ENCODE measurements around the gene SDHA.
"Not testable (repeated sequence)": the region's sequence is repeated elsewhere in the genome, so short reads cannot be mapped to it uniquely, and the experiment has no call there.

Gene SDHA

DNA sequence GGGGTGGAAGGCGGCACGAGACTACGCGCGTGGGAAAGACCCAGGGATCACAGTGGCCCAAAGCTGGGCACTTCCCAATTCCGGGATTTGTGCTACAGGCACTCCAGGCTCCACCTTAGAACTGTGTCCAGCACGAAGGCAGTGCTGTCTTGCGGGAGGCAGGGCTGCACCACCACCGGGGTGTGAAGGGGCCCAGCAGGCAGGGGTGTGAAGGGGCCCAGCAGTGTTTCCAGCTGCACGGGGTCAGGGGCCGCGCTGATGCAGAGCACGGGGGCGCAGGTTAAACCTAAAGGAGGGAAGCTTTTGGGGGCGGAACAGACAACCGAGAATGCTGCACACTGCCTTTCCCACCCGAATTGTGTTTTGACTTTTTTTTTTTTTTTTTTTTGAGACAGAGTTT, 52.2 kb downstream of the SDHA start:
- Histone ChIP-seq H3K27ac (ENCODE audit: low read length) (no peak overlapping the region), H3K4me2 (ENCODE audit: low read length) (peak overlapping the region; percentile 55), H3K4me3 (ENCODE audit: low read length) (peak overlapping the region; percentile 87), H3K9ac (ENCODE audit: low read length) (0 out of 2 replicates have a peak overlapping the region, but pooled peaks have one; percentile 63), H3K27me3 (ENCODE audit: low read depth, low read length) (no peaks in the 10 kb centered on the region), H3K36me3 (replicated peaks; ENCODE audit: low read depth, low read length) (no peaks in the 10 kb centered on the region), H2AFZ (ENCODE audit: low read depth, low read length) (no peak overlapping the region), H3K4me1 (ENCODE audit: low read length) (no peaks in the 10 kb centered on the region), H3K79me2 (ENCODE audit: low read length) (peaks cover 36% of the 10 kb centered on the region), H3K9me3 (ENCODE audit: insufficient read depth, low read length) (no peaks in the 10 kb centered on the region), H4K20me1 (ENCODE audit: insufficient read depth, low read length) (no peaks in the 10 kb centered on the region)
- TF ChIP-seq EZH2phosphoT487 (IDR thresholded peaks at IDR 0.05; ENCODE audit: low read depth) (no peak), CTCF (IDR thresholded peaks at IDR 0.05; ENCODE audit: low read depth, low read length) (no peak)

- not testable (repeated sequence) for H3K36me3 ChIP-seq (replicated peaks; ENCODE audit: low read depth, low read length); H2AFZ ChIP-seq (ENCODE audit: low read depth, low read length); H3K9me3 ChIP-seq (ENCODE audit: insufficient read depth, low read length); H3K27me3 ChIP-seq (ENCODE audit: low read depth, low read length); H3K27ac ChIP-seq (ENCODE audit: low read length); H3K4me1 ChIP-seq (ENCODE audit: low read length); H4K20me1 ChIP-seq (ENCODE audit: insufficient read depth, low read length)
- Histone ChIP-seq H3K9ac (ENCODE audit: low read length) (peak overlapping the region; percentile 71), H3K79me2 (ENCODE audit: low read length) (peaks cover 39% of the 10 kb centered on the region), H3K4me2 (ENCODE audit: low read length) (peak overlapping the region; percentile 22; the same call in 1 of the 2 replicates), H3K4me3 (ENCODE audit: low read length) (peak overlapping the region; percentile 87)
Measured at GRCh38 chr5:271828-272167, 53.7 kb downstream of the SDHA start.

GRCh38 chr5:273091-273490, 55.0 kb downstream of the SDHA start:
- H3K4me3 ChIP-seq (ENCODE audit: low read length); H3K36me3 ChIP-seq (replicated peaks; ENCODE audit: low read depth, low read length); H2AFZ ChIP-seq (ENCODE audit: low read depth, low read length); H3K9ac ChIP-seq (ENCODE audit: low read length); H3K4me2 ChIP-seq (ENCODE audit: low read length); H3K4me1 ChIP-seq (ENCODE audit: low read length); H3K27ac ChIP-seq (ENCODE audit: low read length); H3K9me3 ChIP-seq (ENCODE audit: insufficient read depth, low read length); H3K27me3 ChIP-seq (ENCODE audit: low read depth, low read length); H4K20me1 ChIP-seq (ENCODE audit: insufficient read depth, low read length): not testable (repeated sequence)
- H3K79me2 ChIP-seq (ENCODE audit: low read length), result peaks cover 39% of the 10 kb centered on the region

DNA sequence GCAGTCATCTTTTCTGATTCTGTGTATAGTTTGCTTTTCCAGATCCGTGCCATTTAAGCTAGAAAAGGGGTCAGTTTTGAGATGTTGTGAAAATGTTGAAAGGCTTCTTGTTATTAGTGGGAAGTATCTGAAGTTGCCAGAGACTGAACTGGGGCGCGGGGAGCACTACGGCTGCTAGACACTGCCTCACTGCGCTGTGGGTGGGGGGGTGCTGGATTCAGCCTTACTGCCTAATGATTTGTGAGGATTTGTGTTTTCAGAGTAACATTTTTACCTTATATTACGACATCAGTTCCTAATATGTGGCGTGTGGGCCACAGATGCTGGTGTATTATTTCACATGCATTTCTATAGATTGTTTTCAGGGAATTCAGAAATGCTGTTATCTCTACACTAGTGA, 55.4 kb downstream of the SDHA start:
- H3K9ac ChIP-seq (ENCODE audit: low read length), result not testable (repeated sequence)

DNA sequence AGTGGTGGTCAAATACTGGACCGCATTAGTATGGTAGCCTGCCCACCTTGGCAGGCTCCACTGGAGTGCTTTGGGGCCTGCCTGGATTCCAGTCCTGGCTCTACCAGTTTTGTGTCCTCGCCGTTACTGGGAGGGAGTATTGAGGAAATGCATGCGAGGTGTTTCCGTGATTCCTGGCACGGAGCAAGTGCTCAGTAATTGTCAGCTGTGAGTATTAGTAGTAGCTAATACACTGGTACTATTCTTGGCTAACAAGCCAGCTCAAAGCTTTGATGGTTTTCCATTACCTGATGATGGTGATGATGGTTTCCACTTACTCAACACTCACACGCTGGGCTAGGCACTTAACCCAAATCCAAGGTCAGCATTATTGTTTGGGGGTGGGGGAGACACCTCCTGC, 56.2 kb downstream of the SDHA start:
- H3K27ac ChIP-seq (ENCODE audit: low read length); H4K20me1 ChIP-seq (ENCODE audit: insufficient read depth, low read length); H3K4me2 ChIP-seq (ENCODE audit: low read length); H2AFZ ChIP-seq (ENCODE audit: low read depth, low read length); H3K27me3 ChIP-seq (ENCODE audit: low read depth, low read length); H3K9ac ChIP-seq (ENCODE audit: low read length); H3K36me3 ChIP-seq (replicated peaks; ENCODE audit: low read depth, low read length); H3K9me3 ChIP-seq (ENCODE audit: insufficient read depth, low read length); H3K4me1 ChIP-seq (ENCODE audit: low read length); H3K4me3 ChIP-seq (ENCODE audit: low read length): not testable (repeated sequence)
- peaks cover 39% of the 10 kb centered on the region for H3K79me2 ChIP-seq (ENCODE audit: low read length)

More for the DNA sequence above, 55.4 kb downstream of the SDHA start:
- not testable (repeated sequence) for H3K27me3 ChIP-seq (ENCODE audit: low read depth, low read length); H3K4me1 ChIP-seq (ENCODE audit: low read length); H4K20me1 ChIP-seq (ENCODE audit: insufficient read depth, low read length); H3K27ac ChIP-seq (ENCODE audit: low read length); H3K9me3 ChIP-seq (ENCODE audit: insufficient read depth, low read length); H3K4me2 ChIP-seq (ENCODE audit: low read length); H3K36me3 ChIP-seq (replicated peaks; ENCODE audit: low read depth, low read length); H2AFZ ChIP-seq (ENCODE audit: low read depth, low read length); H3K4me3 ChIP-seq (ENCODE audit: low read length)
- peaks cover 39% of the 10 kb centered on the region for H3K79me2 ChIP-seq (ENCODE audit: low read length)

GRCh38 chr5:278646-279045, 60.5 kb downstream of the SDHA start:
- H3K27ac ChIP-seq (ENCODE audit: low read length), result no peak overlapping the region
- H3K4me3 ChIP-seq (ENCODE audit: low read length), result no peak overlapping the region
- no peak overlapping the region for H2AFZ ChIP-seq (ENCODE audit: low read depth, low read length)
- no peak overlapping the region for H3K4me2 ChIP-seq (ENCODE audit: low read length)
- H3K9me3 ChIP-seq (ENCODE audit: insufficient read depth, low read length), result no peaks in the 10 kb centered on the region
- no peaks in the 10 kb centered on the region for H3K36me3 ChIP-seq (replicated peaks; ENCODE audit: low read depth, low read length)
- H4K20me1 ChIP-seq (ENCODE audit: insufficient read depth, low read length), result peaks cover 8% of the 10 kb centered on the region; the same call in 1 of the 2 replicates
- H3K9ac ChIP-seq (ENCODE audit: low read length), result no peak overlapping the region
- TF ChIP-seq EZH2phosphoT487 (IDR thresholded peaks at IDR 0.05; ENCODE audit: low read depth), result no peak
- TF ChIP-seq CTCF (IDR thresholded peaks at IDR 0.05; ENCODE audit: low read depth, low read length), result no peak
- peaks cover 37% of the 10 kb centered on the region for H3K79me2 ChIP-seq (ENCODE audit: low read length)
- no peaks in the 10 kb centered on the region for H3K27me3 ChIP-seq (ENCODE audit: low read depth, low read length)
- no peaks in the 10 kb centered on the region for H3K4me1 ChIP-seq (ENCODE audit: low read length)

- not testable (repeated sequence) for H3K4me3 ChIP-seq (ENCODE audit: low read length); H3K4me1 ChIP-seq (ENCODE audit: low read length); H2AFZ ChIP-seq (ENCODE audit: low read depth, low read length); H3K27me3 ChIP-seq (ENCODE audit: low read depth, low read length); H3K36me3 ChIP-seq (replicated peaks; ENCODE audit: low read depth, low read length); H3K27ac ChIP-seq (ENCODE audit: low read length); H3K9me3 ChIP-seq (ENCODE audit: insufficient read depth, low read length); H3K4me2 ChIP-seq (ENCODE audit: low read length); H3K9ac ChIP-seq (ENCODE audit: low read length)
- Histone ChIP-seq H3K79me2 (ENCODE audit: low read length) (peaks cover 37% of the 10 kb centered on the region), H4K20me1 (ENCODE audit: insufficient read depth, low read length) (peaks cover 12% of the 10 kb centered on the region; the same call in 1 of the 2 replicates)
Measured at GRCh38 chr5:279051-279665, 61.0 kb downstream of the SDHA start.

Data from OCI-LY3 (cell line).